ENCODE measurements around the gene CALD1.

CALD1 gene

GRCh38 chr7:134778941-134779740, at the start of gene CALD1:
CALD1 (plus strand) TSS chr7:134779634; CDS start chr7:134867734, 88,100 bp downstream.
- H3K27ac Mint-ChIP-seq = no peak within 1 kb of the TSS
- H3K4me3 Mint-ChIP-seq = no peak within 1 kb of the TSS
- no peaks in the 10 kb centered on the region for H3K36me3 Mint-ChIP-seq (ENCODE audit: low read depth)
- H3K4me1 Mint-ChIP-seq (ENCODE audit: low read depth) = no peaks in the 10 kb centered on the region
- H3K9me3 Mint-ChIP-seq = no peaks in the 10 kb centered on the region
- H3K27me3 Mint-ChIP-seq (ENCODE audit: low read depth) = no peaks in the 10 kb centered on the region

- no peak overlapping the region for H3K27ac Mint-ChIP-seq
- peaks cover 5% of the 10 kb centered on the region for H3K9me3 Mint-ChIP-seq
- no peak overlapping the region for H3K4me3 Mint-ChIP-seq
- H3K27me3 Mint-ChIP-seq (ENCODE audit: low read depth) = peaks cover 4% of the 10 kb centered on the region
- H3K4me1 Mint-ChIP-seq (ENCODE audit: low read depth) = peaks cover 5% of the 10 kb centered on the region
- H3K36me3 Mint-ChIP-seq (ENCODE audit: low read depth) = peaks cover 3% of the 10 kb centered on the region
Measured at GRCh38 chr7:134729895-134730294, 49.5 kb upstream of the CALD1 start.

- Mint-ChIP-seq H3K4me3 (no peak overlapping the region), H3K4me1 (ENCODE audit: low read depth) (peaks cover 5% of the 10 kb centered on the region), H3K27ac (no peak overlapping the region), H3K36me3 (ENCODE audit: low read depth) (peaks cover 3% of the 10 kb centered on the region), H3K9me3 (peaks cover 5% of the 10 kb centered on the region), H3K27me3 (ENCODE audit: low read depth) (peaks cover 4% of the 10 kb centered on the region)
Measured at GRCh38 chr7:134730411-134730829, 49.0 kb upstream of the CALD1 start.

GRCh38 chr7:134731616-134732015, 47.8 kb upstream of the CALD1 start:
- peaks cover 5% of the 10 kb centered on the region for H3K4me1 Mint-ChIP-seq (ENCODE audit: low read depth)
- no peak overlapping the region for H3K4me3 Mint-ChIP-seq
- H3K9me3 Mint-ChIP-seq = peaks cover 5% of the 10 kb centered on the region
- H3K27ac Mint-ChIP-seq = no peak overlapping the region
- H3K36me3 Mint-ChIP-seq (ENCODE audit: low read depth) = peaks cover 1% of the 10 kb centered on the region
- H3K27me3 Mint-ChIP-seq (ENCODE audit: low read depth) = peaks cover 4% of the 10 kb centered on the region

- Mint-ChIP-seq H3K9me3 (peaks cover 5% of the 10 kb centered on the region), H3K4me3 (no peak overlapping the region), H3K4me1 (ENCODE audit: low read depth) (peaks cover 9% of the 10 kb centered on the region), H3K27ac (no peak overlapping the region), H3K36me3 (ENCODE audit: low read depth) (peaks cover 1% of the 10 kb centered on the region), H3K27me3 (ENCODE audit: low read depth) (peaks cover 4% of the 10 kb centered on the region)
Measured at GRCh38 chr7:134732728-134733127, 46.7 kb upstream of the CALD1 start.

GRCh38 chr7:134736381-134736780, 43.1 kb upstream of the CALD1 start:
- Mint-ChIP-seq H3K27ac (no peak overlapping the region), H3K36me3 (ENCODE audit: low read depth) (no peaks in the 10 kb centered on the region), H3K27me3 (ENCODE audit: low read depth) (no peaks in the 10 kb centered on the region), H3K4me1 (ENCODE audit: low read depth) (peaks cover 12% of the 10 kb centered on the region), H3K4me3 (no peak overlapping the region), H3K9me3 (no peaks in the 10 kb centered on the region)

GRCh38 chr7:134737566-134738345, 41.7 kb upstream of the CALD1 start:
- Mint-ChIP-seq H3K4me1 (ENCODE audit: low read depth) (peaks cover 10% of the 10 kb centered on the region), H3K4me3 (no peak overlapping the region), H3K27ac (peak overlapping the region; percentile 6), H3K27me3 (ENCODE audit: low read depth) (no peaks in the 10 kb centered on the region), H3K9me3 (no peaks in the 10 kb centered on the region), H3K36me3 (ENCODE audit: low read depth) (no peaks in the 10 kb centered on the region)

GRCh38 chr7:134739362-134739761, 40.1 kb upstream of the CALD1 start:
- H3K9me3 Mint-ChIP-seq = no peaks in the 10 kb centered on the region
- H3K36me3 Mint-ChIP-seq (ENCODE audit: low read depth) = no peaks in the 10 kb centered on the region
- no peak overlapping the region for H3K27ac Mint-ChIP-seq
- H3K4me1 Mint-ChIP-seq (ENCODE audit: low read depth) = peaks cover 10% of the 10 kb centered on the region
- H3K27me3 Mint-ChIP-seq (ENCODE audit: low read depth) = no peaks in the 10 kb centered on the region
- no peak overlapping the region for H3K4me3 Mint-ChIP-seq

- no peaks in the 10 kb centered on the region for H3K36me3 Mint-ChIP-seq (ENCODE audit: low read depth)
- H3K27me3 Mint-ChIP-seq (ENCODE audit: low read depth) = no peaks in the 10 kb centered on the region
- H3K4me3 Mint-ChIP-seq = no peak overlapping the region
- no peak overlapping the region for H3K27ac Mint-ChIP-seq
- peaks cover 10% of the 10 kb centered on the region for H3K4me1 Mint-ChIP-seq (ENCODE audit: low read depth)
- no peaks in the 10 kb centered on the region for H3K9me3 Mint-ChIP-seq
Measured at GRCh38 chr7:134740376-134740775, 39.1 kb upstream of the CALD1 start.

GRCh38 chr7:134741907-134742635, 37.4 kb upstream of the CALD1 start:
- Mint-ChIP-seq H3K27ac (no peak overlapping the region), H3K9me3 (no peaks in the 10 kb centered on the region), H3K36me3 (ENCODE audit: low read depth) (no peaks in the 10 kb centered on the region), H3K27me3 (ENCODE audit: low read depth) (no peaks in the 10 kb centered on the region), H3K4me3 (no peak overlapping the region), H3K4me1 (ENCODE audit: low read depth) (peaks cover 10% of the 10 kb centered on the region)

- Mint-ChIP-seq H3K9me3 (no peaks in the 10 kb centered on the region), H3K4me1 (ENCODE audit: low read depth) (peaks cover 6% of the 10 kb centered on the region), H3K27ac (no peak overlapping the region), H3K36me3 (ENCODE audit: low read depth) (no peaks in the 10 kb centered on the region), H3K4me3 (no peak overlapping the region), H3K27me3 (ENCODE audit: low read depth) (no peaks in the 10 kb centered on the region)
Measured at GRCh38 chr7:134742688-134743350, 36.6 kb upstream of the CALD1 start.

- Mint-ChIP-seq H3K36me3 (ENCODE audit: low read depth) (no peaks in the 10 kb centered on the region), H3K27me3 (ENCODE audit: low read depth) (no peaks in the 10 kb centered on the region), H3K9me3 (no peaks in the 10 kb centered on the region), H3K4me3 (no peak overlapping the region), H3K4me1 (ENCODE audit: low read depth) (no peaks in the 10 kb centered on the region), H3K27ac (no peak overlapping the region)
Measured at GRCh38 chr7:134744569-134744968, 34.9 kb upstream of the CALD1 start.

GRCh38 chr7:134747326-134747725, 32.1 kb upstream of the CALD1 start:
- Mint-ChIP-seq H3K9me3 (no peaks in the 10 kb centered on the region), H3K4me1 (ENCODE audit: low read depth) (peaks cover 1% of the 10 kb centered on the region), H3K27ac (no peak overlapping the region), H3K36me3 (ENCODE audit: low read depth) (no peaks in the 10 kb centered on the region), H3K4me3 (no peak overlapping the region), H3K27me3 (ENCODE audit: low read depth) (no peaks in the 10 kb centered on the region)
